ENCODE data around the gene CST6. TPM values are rescaled to one million over a fixed set of nuclear protein-coding genes. Genes with fewer than 3 reads are reported as not detected.
"Not testable (repeated sequence)": the region's sequence is repeated elsewhere in the genome, so short reads cannot be mapped to it uniquely, and the experiment has no call there.

The CST6 gene
- polyA plus RNA-seq, 2 donors: 36.1 to 66.5 TPM

DNA sequence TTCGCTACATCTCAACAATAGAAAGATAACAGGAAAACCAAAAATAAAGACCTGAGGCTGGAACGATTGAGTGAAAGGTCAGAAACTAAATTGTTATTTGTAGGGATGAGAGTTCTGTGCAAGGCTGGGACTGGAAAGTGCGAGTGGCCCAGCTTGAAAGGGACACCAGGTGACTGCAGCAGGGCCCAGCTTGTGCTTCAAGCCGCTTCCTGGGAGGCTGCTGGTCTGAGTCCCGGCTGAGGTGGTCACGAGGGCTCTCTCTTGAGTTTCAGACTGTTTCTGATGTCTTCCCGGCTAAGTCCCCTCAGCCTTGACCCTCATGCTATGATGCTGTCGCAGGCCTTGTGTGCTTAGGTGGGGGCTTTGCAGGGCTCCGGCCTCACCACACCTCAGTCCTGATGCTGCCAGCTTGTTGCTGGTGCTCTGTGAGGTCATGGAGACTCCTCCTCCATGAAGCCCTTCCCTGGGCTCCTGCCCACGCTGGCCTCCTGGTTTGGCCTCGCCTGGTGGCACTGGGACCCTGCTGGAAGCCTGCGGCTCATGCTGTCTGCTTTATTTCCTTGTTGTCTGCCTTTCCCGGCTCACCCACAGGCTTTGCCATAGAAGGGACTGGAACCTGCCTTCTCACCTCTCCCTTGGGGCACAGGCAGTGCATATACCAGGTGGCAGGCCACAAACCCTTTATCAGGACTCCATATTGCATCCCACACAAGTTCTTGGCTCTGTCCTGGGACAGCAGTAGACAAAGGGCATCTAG is 5.5 kb upstream of the CST6 start:
- WGBS, 2 donors: 85 to 94% methylated on average over 13 of the region's 13 CpGs
- Histone ChIP-seq H3K9me3 (ENCODE audit: control insufficient read depth in 2 of 2, insufficient read depth in 1 of 2, low read depth in 1 of 2, low read length in 1 of 2) (no peaks in the 10 kb centered on the region), H3K27me3 (ENCODE audit: control insufficient read depth in 1 of 2, insufficient read depth in 2 of 2, low read length in 2 of 2) (no peaks in the 10 kb centered on the region), H3K36me3 (ENCODE audit: control insufficient read depth in 2 of 2, insufficient read depth in 2 of 2, low read length in 1 of 2) (peaks cover 0 to 4% of the 10 kb centered on the region in 2 donors), H3K4me3 (ENCODE audit: low read depth in 1 of 2, low read length in 2 of 2) (no peak overlapping the region), H3K4me1 (ENCODE audit: control insufficient read depth in 2 of 2, insufficient read depth in 2 of 2, low read length in 1 of 2) (peaks cover 3 to 5% of the 10 kb centered on the region in 2 donors), H3K27ac (ENCODE audit: low read depth in 2 of 2, low read length in 1 of 2) (no peak overlapping the region)

DNA sequence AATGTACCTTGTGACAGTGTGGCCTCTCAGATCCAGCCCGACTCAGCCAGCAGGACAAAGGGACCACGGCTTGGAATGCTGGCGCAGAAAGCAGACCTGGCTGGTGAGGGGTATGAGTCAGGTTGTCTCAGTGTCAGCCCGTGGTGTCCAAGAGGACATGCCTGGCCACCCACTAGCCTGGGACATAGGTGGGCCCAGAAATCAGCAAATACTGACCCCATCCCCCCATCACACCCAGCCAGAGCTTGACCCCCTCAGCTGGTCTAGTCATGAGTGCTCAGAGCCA is 5.0 kb upstream of the CST6 start:
- Histone ChIP-seq H3K27me3 (ENCODE audit: control insufficient read depth in 1 of 2, insufficient read depth in 2 of 2, low read length in 2 of 2) (no peaks in the 10 kb centered on the region), H3K4me3 (ENCODE audit: low read depth in 1 of 2, low read length in 2 of 2) (no peak overlapping the region), H3K4me1 (ENCODE audit: control insufficient read depth in 2 of 2, insufficient read depth in 2 of 2, low read length in 1 of 2) (peaks cover 3 to 5% of the 10 kb centered on the region in 2 donors), H3K36me3 (ENCODE audit: control insufficient read depth in 2 of 2, insufficient read depth in 2 of 2, low read length in 1 of 2) (peaks cover 0 to 4% of the 10 kb centered on the region in 2 donors), H3K27ac (ENCODE audit: low read depth in 2 of 2, low read length in 1 of 2) (no peak overlapping the region), H3K9me3 (ENCODE audit: control insufficient read depth in 2 of 2, insufficient read depth in 1 of 2, low read depth in 1 of 2, low read length in 1 of 2) (no peaks in the 10 kb centered on the region)
- WGBS, 2 donors: 63 to 67% methylated on average over 4 of the region's 4 CpGs

DNA sequence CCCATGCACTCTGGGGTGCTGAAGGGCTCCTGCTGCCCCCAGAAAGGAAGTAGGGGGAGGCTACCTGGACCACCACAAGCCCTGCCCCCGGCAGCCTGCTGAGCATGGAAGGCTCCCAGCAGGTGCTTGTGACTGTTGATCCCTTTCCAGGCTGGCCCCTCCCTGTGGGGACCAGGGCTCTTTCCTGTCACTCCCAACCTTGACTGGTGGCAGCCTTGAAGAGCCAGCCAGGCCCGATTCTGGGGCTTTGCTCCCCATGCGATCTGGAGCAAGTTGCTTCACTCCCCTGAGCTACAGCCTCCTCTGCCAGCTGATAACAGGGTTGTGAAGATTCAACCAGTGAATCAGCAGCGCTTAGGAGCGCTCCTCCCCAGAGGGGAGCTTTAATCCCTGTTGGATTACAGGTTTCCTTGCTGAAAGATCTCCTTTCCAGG is 4.6 kb upstream of the CST6 start:
- 47 to 51% methylated on average over 5 of the region's 5 CpGs for WGBS, 2 donors
- Histone ChIP-seq H3K4me1 (ENCODE audit: control insufficient read depth in 2 of 2, insufficient read depth in 2 of 2, low read length in 1 of 2) (peaks cover 5 to 6% of the 10 kb centered on the region in 2 donors), H3K4me3 (ENCODE audit: low read depth in 1 of 2, low read length in 2 of 2) (no peak overlapping the region), H3K27ac (ENCODE audit: low read depth in 2 of 2, low read length in 1 of 2) (no peak overlapping the region), H3K27me3 (ENCODE audit: control insufficient read depth in 1 of 2, insufficient read depth in 2 of 2, low read length in 2 of 2) (no peaks in the 10 kb centered on the region), H3K9me3 (ENCODE audit: control insufficient read depth in 2 of 2, insufficient read depth in 1 of 2, low read depth in 1 of 2, low read length in 1 of 2) (no peaks in the 10 kb centered on the region), H3K36me3 (ENCODE audit: control insufficient read depth in 2 of 2, insufficient read depth in 2 of 2, low read length in 1 of 2) (peaks cover 0 to 4% of the 10 kb centered on the region in 2 donors)

DNA sequence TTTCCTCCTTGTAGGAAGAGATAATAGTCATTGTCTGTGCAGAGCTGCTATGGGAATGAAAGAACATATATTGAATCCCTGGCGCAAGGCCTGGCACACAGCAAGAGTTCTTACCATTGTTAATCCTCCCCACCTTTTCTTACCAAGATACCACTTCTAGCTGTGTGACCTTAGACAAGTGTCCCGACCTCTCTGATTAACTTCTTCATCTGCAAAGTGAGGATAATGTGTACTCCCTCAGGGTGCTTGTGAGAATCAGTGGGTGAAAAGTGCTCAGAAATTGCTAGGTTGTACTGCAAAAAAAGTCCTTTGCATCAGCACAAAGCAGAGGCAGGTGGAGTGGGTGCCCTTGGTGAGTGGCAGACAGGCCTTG is 3.7 kb upstream of the CST6 start:
- H3K4me1 ChIP-seq (ENCODE audit: control insufficient read depth in 2 of 2, insufficient read depth in 2 of 2, low read length in 1 of 2): peaks cover 6% of the 10 kb centered on the region in 2 donors
- H3K27me3 ChIP-seq (ENCODE audit: control insufficient read depth in 1 of 2, insufficient read depth in 2 of 2, low read length in 2 of 2): no peaks in the 10 kb centered on the region
- 84 to 87% methylated on average over 2 of the region's 2 CpGs for WGBS, 2 donors
- no peaks in the 10 kb centered on the region for H3K9me3 ChIP-seq (ENCODE audit: control insufficient read depth in 2 of 2, insufficient read depth in 1 of 2, low read depth in 1 of 2, low read length in 1 of 2)
- no peak overlapping the region for H3K4me3 ChIP-seq (ENCODE audit: low read depth in 1 of 2, low read length in 2 of 2)
- peak overlapping the region in 1 of 2 donors; percentile 29 for H3K27ac ChIP-seq (ENCODE audit: low read depth in 2 of 2, low read length in 1 of 2)
- peaks cover 0 to 4% of the 10 kb centered on the region in 2 donors for H3K36me3 ChIP-seq (ENCODE audit: control insufficient read depth in 2 of 2, insufficient read depth in 2 of 2, low read length in 1 of 2)

DNA sequence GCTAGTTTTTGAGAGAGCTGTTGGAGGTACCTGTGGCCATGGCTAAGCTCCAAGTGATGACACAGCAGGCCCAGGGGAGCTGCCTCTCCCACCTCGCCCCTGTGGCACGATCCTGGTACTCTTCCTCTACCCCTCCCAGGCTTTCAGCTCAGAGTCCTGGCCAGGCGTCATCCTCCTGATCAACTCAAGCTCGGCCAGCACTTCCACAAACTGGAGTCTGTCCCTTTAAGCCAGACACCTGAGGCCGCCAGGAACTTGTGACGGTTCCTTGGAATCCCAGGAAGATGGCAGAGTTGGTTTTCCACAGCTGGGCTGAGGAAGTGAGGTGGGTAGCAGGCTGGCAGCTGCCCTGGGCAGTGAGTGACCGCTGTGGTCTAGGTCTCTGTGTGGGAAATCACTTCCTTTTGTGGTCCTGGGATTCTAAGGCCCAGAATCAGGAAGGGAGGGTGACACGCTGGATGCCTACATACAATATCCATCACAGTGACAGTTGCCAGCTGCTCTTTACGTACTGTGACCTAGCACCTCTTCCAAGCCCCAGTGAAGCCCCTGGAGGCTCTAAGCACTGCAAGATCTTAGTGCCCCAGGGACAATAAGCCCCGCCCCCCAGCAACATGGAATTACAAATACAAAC is 3.2 kb upstream of the CST6 start:
- WGBS, 2 donors: 39 to 48% methylated on average over 10 of the region's 10 CpGs

DNA sequence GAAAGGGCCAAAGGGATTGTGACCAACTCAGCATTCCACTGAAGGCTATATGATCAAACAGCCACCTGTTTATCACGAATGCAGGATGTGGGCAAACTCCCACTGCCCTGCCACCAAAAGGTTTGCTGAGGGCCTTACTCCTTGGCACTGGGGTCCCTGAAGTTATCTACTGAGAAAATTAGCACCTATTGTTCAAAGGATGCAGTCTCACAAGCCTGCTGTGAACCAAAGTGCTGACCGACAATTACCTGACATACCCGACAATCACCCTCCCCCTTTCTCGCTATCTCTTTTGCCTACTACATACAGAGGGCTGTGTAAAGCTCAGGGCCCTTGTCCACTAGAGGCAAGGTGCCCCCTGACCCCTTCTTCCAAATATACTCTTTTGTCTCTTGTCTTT is 1.8 kb upstream of the CST6 start:
- WGBS, 2 donors: 60 to 79% methylated on average over 4 of the region's 4 CpGs
- H3K27ac ChIP-seq (ENCODE audit: low read depth in 2 of 2, low read length in 1 of 2); H3K4me3 ChIP-seq (ENCODE audit: low read depth in 1 of 2, low read length in 2 of 2); H3K36me3 ChIP-seq (ENCODE audit: control insufficient read depth in 2 of 2, insufficient read depth in 2 of 2, low read length in 1 of 2); H3K27me3 ChIP-seq (ENCODE audit: control insufficient read depth in 1 of 2, insufficient read depth in 2 of 2, low read length in 2 of 2); H3K9me3 ChIP-seq (ENCODE audit: control insufficient read depth in 2 of 2, insufficient read depth in 1 of 2, low read depth in 1 of 2, low read length in 1 of 2); H3K4me1 ChIP-seq (ENCODE audit: control insufficient read depth in 2 of 2, insufficient read depth in 2 of 2, low read length in 1 of 2): not testable (repeated sequence)

More for the DNA sequence above, 3.2 kb upstream of the CST6 start:
- Histone ChIP-seq H3K27ac (ENCODE audit: low read depth in 2 of 2, low read length in 1 of 2) (peak overlapping the region in 1 of 2 donors; percentile 29), H3K4me3 (ENCODE audit: low read depth in 1 of 2, low read length in 2 of 2) (no peak overlapping the region), H3K9me3 (ENCODE audit: control insufficient read depth in 2 of 2, insufficient read depth in 1 of 2, low read depth in 1 of 2, low read length in 1 of 2) (no peaks in the 10 kb centered on the region), H3K27me3 (ENCODE audit: control insufficient read depth in 1 of 2, insufficient read depth in 2 of 2, low read length in 2 of 2) (no peaks in the 10 kb centered on the region), H3K4me1 (ENCODE audit: control insufficient read depth in 2 of 2, insufficient read depth in 2 of 2, low read length in 1 of 2) (peaks cover 3% of the 10 kb centered on the region in 2 donors), H3K36me3 (ENCODE audit: control insufficient read depth in 2 of 2, insufficient read depth in 2 of 2, low read length in 1 of 2) (peaks cover 0 to 4% of the 10 kb centered on the region in 2 donors)

DNA sequence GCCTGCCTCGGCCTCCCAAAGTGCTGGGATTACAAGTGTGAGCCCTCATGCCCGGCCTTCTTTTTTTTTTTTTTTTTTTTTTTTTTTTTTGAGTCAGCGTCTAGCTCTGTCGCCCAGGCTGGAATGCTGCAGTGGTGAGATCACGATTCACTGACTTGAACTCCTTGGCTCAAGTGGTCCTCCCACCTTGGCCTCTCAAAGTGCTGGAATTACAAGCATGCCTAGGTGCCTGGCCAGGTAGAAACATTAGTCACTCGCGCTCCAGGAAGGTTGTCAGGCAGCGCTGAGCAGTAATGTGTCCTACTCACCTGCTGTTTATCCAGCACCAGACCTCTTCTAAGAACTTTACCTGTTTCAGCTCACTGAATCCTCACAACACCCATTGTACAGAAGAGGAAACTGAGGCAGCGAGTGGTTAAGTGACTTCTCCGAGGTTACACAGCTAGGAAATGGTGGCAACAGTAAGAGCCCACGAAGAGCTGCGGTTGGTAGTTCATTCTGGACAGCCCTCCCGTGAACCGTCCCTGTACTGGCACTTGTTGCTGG is 496 bp upstream of the CST6 start:
- Histone ChIP-seq H3K4me3 (ENCODE audit: low read depth in 1 of 2, low read length in 2 of 2) (peak overlapping the region; percentile 42 to 46), H3K36me3 (ENCODE audit: control insufficient read depth in 2 of 2, insufficient read depth in 2 of 2, low read length in 1 of 2) (no peaks in the 10 kb centered on the region), H3K27me3 (ENCODE audit: control insufficient read depth in 1 of 2, insufficient read depth in 2 of 2, low read length in 2 of 2) (no peaks in the 10 kb centered on the region), H3K4me1 (ENCODE audit: control insufficient read depth in 2 of 2, insufficient read depth in 2 of 2, low read length in 1 of 2) (peaks cover 2 to 3% of the 10 kb centered on the region in 2 donors), H3K9me3 (ENCODE audit: control insufficient read depth in 2 of 2, insufficient read depth in 1 of 2, low read depth in 1 of 2, low read length in 1 of 2) (no peaks in the 10 kb centered on the region), H3K27ac (ENCODE audit: low read depth in 2 of 2, low read length in 1 of 2) (peak overlapping the region; percentile 85 to 90)
- WGBS, 2 donors: 43 to 48% methylated on average over 12 to 14 of the region's 14 CpGs

DNA sequence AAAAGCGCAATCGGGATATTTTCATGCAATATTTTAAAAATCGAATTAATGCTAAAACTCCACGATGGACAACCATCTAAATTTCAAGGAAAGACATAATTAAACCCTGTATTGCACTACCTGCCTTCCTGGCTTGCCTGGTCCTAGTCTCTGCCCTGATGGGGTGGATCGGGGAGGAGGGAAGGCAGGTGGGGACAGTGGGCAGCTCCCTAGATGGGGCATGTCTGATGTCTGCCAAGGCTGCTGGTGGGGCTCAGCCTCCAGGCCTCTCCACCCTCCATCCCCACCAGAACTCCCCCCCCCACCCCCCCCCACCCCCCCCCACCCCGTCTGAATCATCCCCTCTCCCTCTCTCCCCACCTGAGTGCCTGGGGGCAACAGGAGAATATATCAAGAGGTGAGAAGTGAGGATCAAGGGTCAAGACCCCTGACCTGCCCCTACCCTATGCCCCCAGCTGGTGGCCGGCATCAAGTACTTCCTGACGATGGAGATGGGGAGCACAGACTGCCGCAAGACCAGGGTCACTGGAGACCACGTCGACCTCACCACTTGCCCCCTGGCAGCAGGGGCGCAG is 650 bp downstream of the CST6 start:
- WGBS, 2 donors: 57 to 59% methylated on average over 11 of the region's 12 CpGs
- peaks cover 2 to 3% of the 10 kb centered on the region in 2 donors for H3K4me1 ChIP-seq (ENCODE audit: control insufficient read depth in 2 of 2, insufficient read depth in 2 of 2, low read length in 1 of 2)
- H3K27me3 ChIP-seq (ENCODE audit: control insufficient read depth in 1 of 2, insufficient read depth in 2 of 2, low read length in 2 of 2): no peaks in the 10 kb centered on the region
- no peaks in the 10 kb centered on the region for H3K9me3 ChIP-seq (ENCODE audit: control insufficient read depth in 2 of 2, insufficient read depth in 1 of 2, low read depth in 1 of 2, low read length in 1 of 2)
- H3K4me3 ChIP-seq (ENCODE audit: low read depth in 1 of 2, low read length in 2 of 2): peak overlapping the region; percentile 42 to 46
- H3K36me3 ChIP-seq (ENCODE audit: control insufficient read depth in 2 of 2, insufficient read depth in 2 of 2, low read length in 1 of 2): no peaks in the 10 kb centered on the region
- peak overlapping the region; percentile 85 to 90 for H3K27ac ChIP-seq (ENCODE audit: low read depth in 2 of 2, low read length in 1 of 2)

DNA sequence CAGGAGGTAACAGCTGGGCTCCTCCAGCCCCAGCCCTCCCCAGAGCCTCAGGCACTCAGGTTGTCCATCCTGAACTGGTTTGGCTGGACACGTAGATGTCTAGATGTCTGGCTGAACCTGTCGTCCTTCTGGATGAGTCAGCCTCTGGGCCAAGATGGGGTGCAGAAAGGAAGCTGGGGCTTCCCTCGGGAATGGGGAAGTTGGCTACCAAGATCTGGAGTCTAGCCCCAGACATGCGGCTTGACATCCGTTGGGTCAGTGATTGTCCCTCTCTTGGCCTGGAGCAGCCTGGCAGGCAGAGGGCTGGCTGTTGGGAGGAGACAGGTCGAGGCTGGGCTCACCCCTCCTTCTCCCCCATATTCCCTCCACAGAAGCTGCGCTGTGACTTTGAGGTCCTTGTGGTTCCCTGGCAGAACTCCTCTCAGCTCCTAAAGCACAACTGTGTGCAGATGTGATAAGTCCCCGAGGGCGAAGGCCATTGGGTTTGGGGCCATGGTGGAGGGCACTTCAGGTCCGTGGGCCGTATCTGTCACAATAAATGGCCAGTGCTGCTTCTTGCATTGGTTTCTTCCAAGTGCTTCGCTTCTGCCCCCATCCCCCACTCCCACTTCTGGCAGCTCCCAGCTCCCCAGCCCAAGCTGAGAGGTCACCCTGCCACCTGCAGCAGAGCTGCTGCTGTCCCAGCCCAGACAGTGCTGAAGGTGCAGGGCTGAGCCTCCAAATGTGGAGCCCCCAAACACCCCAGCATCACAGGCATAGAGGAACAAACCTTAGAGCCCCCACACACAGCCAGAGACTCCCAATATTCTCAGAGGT is 1.3 kb downstream of the CST6 start:
- Histone ChIP-seq H3K27me3 (ENCODE audit: control insufficient read depth in 1 of 2, insufficient read depth in 2 of 2, low read length in 2 of 2) (no peaks in the 10 kb centered on the region), H3K36me3 (ENCODE audit: control insufficient read depth in 2 of 2, insufficient read depth in 2 of 2, low read length in 1 of 2) (no peaks in the 10 kb centered on the region), H3K4me1 (ENCODE audit: control insufficient read depth in 2 of 2, insufficient read depth in 2 of 2, low read length in 1 of 2) (peaks cover 2 to 3% of the 10 kb centered on the region in 2 donors), H3K27ac (ENCODE audit: low read depth in 2 of 2, low read length in 1 of 2) (peak overlapping the region; percentile 43 to 90), H3K9me3 (ENCODE audit: control insufficient read depth in 2 of 2, insufficient read depth in 1 of 2, low read depth in 1 of 2, low read length in 1 of 2) (no peaks in the 10 kb centered on the region), H3K4me3 (ENCODE audit: low read depth in 1 of 2, low read length in 2 of 2) (peak overlapping the region; percentile 15 to 42)
- 53% methylated on average over 12 of the region's 12 CpGs for WGBS, 2 donors
